K562 (cell line): ENCODE measurements around the gene XRCC5. TPM values are rescaled to one million over a fixed set of nuclear protein-coding genes. Genes with fewer than 3 reads are reported as not detected.

ENCODE experiments used
- ATAC-seq: fragments of 200-7000 bp; cut with Tn5 transposase; 3 replicates; pipeline ENCODE4 v1.9.1; 2020; ENCODE audit warnings: moderate library complexity
- BruUV-seq: library from RNA; stranded (reverse); fragments of 400-500 nt; replicated peaks from 2 replicates; lab custom pipeline; 2021; lab: Mats Ljungman, UMichigan
- CTCF ChIA-PET: fragments of 300-600 bp; formaldehyde crosslinking; extraction: SDS; loops from one replicate; lab custom pipeline; 2021; ENCODE audit warnings: low intra/inter-chr PET ratio; lab: Yijun Ruan, JAX
- POLR2A ChIA-PET: fragments of 300-600, 350-650 bp; sonication (Branson Sonifier 250); formaldehyde crosslinking; extraction: SDS; loops from one replicate; lab custom pipeline; 2021; ENCODE audit warnings: antibody characterized with exemption, inconsistent platforms; lab: Yijun Ruan, JAX
- DNase-seq, 4 experiments: peaks; one replicate each; pipeline versions ENCODE4 v3.0.0 to v3.0.0-alpha.2; 2011 to 2018; ENCODE audit warnings: low spot score in 3 of 4, mixed read lengths in 3 of 4; ENCODE audit errors: extremely low read depth in 1 of 4
- FAIRE-seq: peaks from 2 replicates; lab custom pipeline; 2011; peaks lifted over from hg19 to GRCh38; lab: Jason Lieb, UNC
- H2AFZ ChIP-seq: 2 replicates; pipeline ENCODE4 v1.6.0; 2011; ENCODE audit warnings: low read depth, low read length, control low read depth, inconsistent platforms
- H3K27ac ChIP-seq: fragments of 200-600 bp; 3 replicates; pipeline ENCODE4 v1.8.0; 2011; ENCODE audit warnings: low read depth, mild to moderate bottlenecking, control low read depth, inconsistent platforms, low read length, moderate library complexity, mixed read lengths; ENCODE audit errors: extremely low read depth
- H3K27me3 ChIP-seq, 2 experiments: fragments of 300-600 bp in 1 of 2; 2 replicates in 1 of 2; 3 replicates in 1 of 2; pipeline versions ENCODE4 v1.6.0 to v1.8.0; 2011; ENCODE audit warnings: inconsistent platforms in 2 of 2, low read length in 2 of 2, mild to moderate bottlenecking in 1 of 2, mixed read lengths in 1 of 2, moderate library complexity in 1 of 2; ENCODE audit not compliant: control insufficient read depth in 2 of 2, insufficient read depth in 2 of 2
- H3K36me3 ChIP-seq: fragments of 300-600 bp; 3 replicates; pipeline ENCODE4 v1.8.0; 2011; ENCODE audit warnings: mild to moderate bottlenecking, low read length, inconsistent platforms; ENCODE audit not compliant: control insufficient read depth, insufficient read depth
- H3K4me1 ChIP-seq, 2 experiments: fragments of 200-600 bp in 1 of 2; replicated peaks in 1 of 2; 2 replicates in 1 of 2; 3 replicates in 1 of 2; pipeline versions ENCODE4 v1.5.1 to v1.8.0; 2011; ENCODE audit warnings: inconsistent platforms in 2 of 2, low read length in 2 of 2, mild to moderate bottlenecking in 1 of 2, mixed read lengths in 1 of 2, moderate library complexity in 1 of 2; ENCODE audit not compliant: control insufficient read depth in 2 of 2, insufficient read depth in 2 of 2
- H3K4me2 ChIP-seq: 2 replicates; pipeline ENCODE4 v1.6.1; 2011; ENCODE audit warnings: low read length, control low read depth, inconsistent platforms, mixed read lengths; ENCODE audit not compliant: insufficient read depth
- H3K4me3 ChIP-seq: fragments of 200-600 bp; sonication (generic), shearing (Covaris generic); 2 replicates; pipeline ENCODE4 v1.5.1; 2016; ENCODE audit warnings: control low read depth, inconsistent platforms
- H3K79me2 ChIP-seq: fragments of 200-600 bp; 3 replicates; pipeline ENCODE4 v1.8.0; 2011; ENCODE audit warnings: low read length, inconsistent platforms; ENCODE audit not compliant: control insufficient read depth, insufficient read depth
- H3K9ac ChIP-seq, 2 experiments: 2 replicates each; pipeline versions ENCODE4 v1.6.0 to v1.6.1; 2011; ENCODE audit warnings: low read depth in 2 of 2, low read length in 2 of 2, control low read depth in 1 of 2, inconsistent platforms in 1 of 2, mild to moderate bottlenecking in 1 of 2, mixed read lengths in 1 of 2; ENCODE audit not compliant: insufficient read depth in 1 of 2
- H3K9me1 ChIP-seq: one replicate; pipeline ENCODE4 v1.6.0; 2011; ENCODE audit warnings: inconsistent platforms, mild to moderate bottlenecking, low read length, moderate library complexity; ENCODE audit not compliant: control insufficient read depth, insufficient read depth
- H3K9me3 ChIP-seq: replicated peaks from 2 replicates; pipeline ENCODE4 v1.5.1; 2011; ENCODE audit warnings: low read depth, low read length, inconsistent platforms; ENCODE audit not compliant: control insufficient read depth, insufficient read depth
- H4K20me1 ChIP-seq: replicated peaks from 2 replicates; pipeline ENCODE4 v1.6.1; 2011; ENCODE audit warnings: low read length, inconsistent platforms, mixed read lengths; ENCODE audit not compliant: control insufficient read depth, insufficient read depth
- AFF1 ChIP-seq, 2 experiments: fragments of 450-650 bp; IDR thresholded peaks; 2 replicates each; pipeline ENCODE4 v1.6.1; 2018; ENCODE audit warnings: mild to moderate bottlenecking in 2 of 2, low read depth in 1 of 2; ENCODE audit not compliant: partially characterized antibody in 2 of 2
- ATF6 ChIP-seq: sonication (generic); formaldehyde crosslinking; IDR thresholded peaks from 2 replicates; pipeline ENCODE4 v1.4.0; 2020; ENCODE audit warnings: mild to moderate bottlenecking, missing genetic modification reagents
- CBFA2T3 ChIP-seq: fragments of 450-650 bp; IDR thresholded peaks from 2 replicates; pipeline ENCODE4 v1.6.1; 2017
- CHD2 ChIP-seq: IDR thresholded peaks from 2 replicates; pipeline ENCODE4 v1.6.1; 2011; ENCODE audit warnings: low read depth, low read length
- DEAF1 ChIP-seq: fragments of 450-650 bp; formaldehyde crosslinking; IDR thresholded peaks from 2 replicates; pipeline ENCODE4 v1.4.0; 2020; ENCODE audit warnings: mild to moderate bottlenecking, moderate library complexity
- HDAC2 ChIP-seq: fragments of 450-650 bp; IDR thresholded peaks from 2 replicates; pipeline ENCODE4 v1.6.1; 2016; ENCODE audit warnings: mild to moderate bottlenecking
- PRMT5 ChIP-seq: sonication (generic); formaldehyde crosslinking; IDR thresholded peaks from 2 replicates; pipeline ENCODE4 v1.5.0; 2020; ENCODE audit warnings: missing genetic modification reagents
- SAP30 ChIP-seq: fragments of 200-600 bp; sonication (generic); IDR thresholded peaks from 2 replicates; pipeline ENCODE4 v1.6.1; 2012; ENCODE audit warnings: borderline replicate concordance, low read depth, mild to moderate bottlenecking, moderate library complexity, low read length, control low read depth, inconsistent platforms; ENCODE audit not compliant: insufficient read depth, poor library complexity, severe bottlenecking
- SRSF3 ChIP-seq: fragments of 200-400 bp; formaldehyde crosslinking; IDR thresholded peaks from 2 replicates; pipeline ENCODE4 v1.6.1; 2016; ENCODE audit warnings: mild to moderate bottlenecking, low read length, moderate library complexity; ENCODE audit not compliant: insufficient read depth
- TRIM28 ChIP-seq: fragments of 450-650 bp; IDR thresholded peaks from 2 replicates; pipeline ENCODE4 v1.6.1; 2017
- WGBS: fragments of 100-300 bp; shearing (Covaris generic); methylation state at CpG from one replicate; pipeline ENCODE4 v1.1.6; 2016; ENCODE audit warnings: low coverage, mixed read lengths; ENCODE audit not compliant: insufficient coverage; ENCODE audit errors: missing lambda C conversion rate; 5-methylcytosine and 5-hydroxymethylcytosine counted together
- in situ Hi-C: fragments of 300-500 bp; cut with MboI; formaldehyde crosslinking; loops from 4 replicates; pipeline ENCODE4 v1.15.0; 2018; ENCODE audit warnings: inconsistent platforms, mixed read lengths
- intact Hi-C: fragments of 100-400 bp; cut with micrococcal nuclease; formaldehyde crosslinking; loops from 2 replicates; pipeline ENCODE4 v1.14.2; 2022
- polyA plus RNA-seq, 8 experiments: library from polyadenylated mRNA; depleted of rRNA in 4 of 8; stranded (reverse) in 5 of 8; unstranded in 3 of 8; fragments of >200 nt; fragmentation: Nextera tagmentation in 2 of 8; fragmentation: Illumina TruSeq in 1 of 8; extraction: Ambion mirVana in 2 of 8; extraction: Trizol in 1 of 8; gene quantifications; 2 replicates each; pipeline versions ENCODE4 v1.2.1 to v1.2.3, GENCODE V29; 2011 to 2014; ENCODE audit warnings: inconsistent platforms in 1 of 8, missing spikeins in 1 of 8
- total RNA-seq, 7 experiments: library from RNA; depleted of rRNA in 6 of 7; stranded (reverse); fragments of >200 nt in 6 of 7; fragmentation: Illumina TruSeq in 2 of 7; extraction: Trizol in 2 of 7; gene quantifications; 2 replicates each; pipeline versions ENCODE4 v1.2.1 to v1.2.3, GENCODE V29; 2011 to 2021; ENCODE audit warnings: low replicate concordance in 1 of 7
- TF ChIP-seq, protein P1 (sequence below): fragments of 150-350 bp; conservative IDR thresholded peaks from 2 replicates; pipeline ENCODE4 v1.6.1; 2014; ENCODE audit warnings: low read length

The XRCC5 gene
- total and polyA plus RNA-seq, 9 of the 15 experiments (the other 6 are each of a cell fraction or from before 2014, with no cell fraction given): 168 to 551 (median 297) TPM

- ATAC-seq: peak; percentile 14
- DNase-seq: no peak
- H3K4me3 ChIP-seq: peak overlapping the region; percentile 58
- H3K9me1 ChIP-seq: no peaks in the 10 kb centered on the region
- peak overlapping the region in 1 of 2 experiments; percentile 94; a peak in 2 of 4 replicates for H3K9ac ChIP-seq
- no peaks in the 10 kb centered on the region for H3K9me3 ChIP-seq
- peak overlapping the region; percentile 88 for H3K4me2 ChIP-seq
- BruUV-seq: TSS peak; percentile 82
- H3K27ac ChIP-seq: no peak overlapping the region
- ChIA-PET CTCF (no interaction called here), POLR2A (interaction anchor here (1.0 to 1.1 kb wide), 2 partner anchors 11 to 32 kb away, joined by 4 read pairs; no protein-coding TSS in a partner anchor)
- H3K79me2 ChIP-seq: no peaks in the 10 kb centered on the region
- WGBS: 10% methylated on average over 16 of the region's 22 CpGs
- H3K36me3 ChIP-seq: no peaks in the 10 kb centered on the region
- no peaks in the 10 kb centered on the region for H4K20me1 ChIP-seq
- in situ Hi-C loops: no loop called here
- peaks cover 10% of the 10 kb centered on the region in 2 experiments; a peak in 4 of 5 replicates for H3K4me1 ChIP-seq
- H2AFZ ChIP-seq: peak overlapping the region; percentile 78
- intact Hi-C loops: no loop called here
- FAIRE-seq: no peak
- no peaks in the 10 kb centered on the region for H3K27me3 ChIP-seq
- no peak for TF ChIP-seq CBFA2T3
- no peak for TF ChIP-seq HDAC2
- no peak for TF ChIP-seq AFF1 (IDR thresholded peaks at IDR 0.05; ENCODE audit: low read depth in 1 of 2, partially characterized antibody in 2 of 2)
- no peak for TF ChIP-seq TRIM28
- TF ChIP-seq, protein P1, sequence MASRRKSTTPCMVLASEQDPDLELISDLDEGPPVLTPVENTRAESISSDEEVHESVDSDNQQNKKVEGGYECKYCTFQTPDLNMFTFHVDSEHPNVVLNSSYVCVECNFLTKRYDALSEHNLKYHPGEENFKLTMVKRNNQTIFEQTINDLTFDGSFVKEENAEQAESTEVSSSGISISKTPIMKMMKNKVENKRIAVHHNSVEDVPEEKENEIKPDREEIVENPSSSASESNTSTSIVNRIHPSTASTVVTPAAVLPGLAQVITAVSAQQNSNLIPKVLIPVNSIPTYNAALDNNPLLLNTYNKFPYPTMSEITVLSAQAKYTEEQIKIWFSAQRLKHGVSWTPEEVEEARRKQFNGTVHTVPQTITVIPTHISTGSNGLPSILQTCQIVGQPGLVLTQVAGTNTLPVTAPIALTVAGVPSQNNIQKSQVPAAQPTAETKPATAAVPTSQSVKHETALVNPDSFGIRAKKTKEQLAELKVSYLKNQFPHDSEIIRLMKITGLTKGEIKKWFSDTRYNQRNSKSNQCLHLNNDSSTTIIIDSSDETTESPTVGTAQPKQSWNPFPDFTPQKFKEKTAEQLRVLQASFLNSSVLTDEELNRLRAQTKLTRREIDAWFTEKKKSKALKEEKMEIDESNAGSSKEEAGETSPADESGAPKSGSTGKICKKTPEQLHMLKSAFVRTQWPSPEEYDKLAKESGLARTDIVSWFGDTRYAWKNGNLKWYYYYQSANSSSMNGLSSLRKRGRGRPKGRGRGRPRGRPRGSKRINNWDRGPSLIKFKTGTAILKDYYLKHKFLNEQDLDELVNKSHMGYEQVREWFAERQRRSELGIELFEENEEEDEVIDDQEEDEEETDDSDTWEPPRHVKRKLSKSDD: no peak
- no peak for TF ChIP-seq PRMT5 (CRISPR knock-in tag)
- no peak for TF ChIP-seq SRSF3
- TF ChIP-seq DEAF1 (CRISPR knock-in tag): no peak
- TF ChIP-seq SAP30: no peak
- no peak for TF ChIP-seq ATF6 (CRISPR knock-in tag)
- TF ChIP-seq CHD2: no peak
Observed at GRCh38 chr2:216082117-216082711, 26.9 kb upstream of the XRCC5 start.
